PC-3 (cell line): Measurements from ENCODE around the gene TKTL1. TPM values are rescaled to one million over a fixed set of nuclear protein-coding genes. Genes with fewer than 3 reads are reported as not detected.

ENCODE experiments used
- ATAC-seq: fragments of 200-7000 bp; cut with Tn5 transposase; 2 replicates; pipeline ENCODE4 v1.9.1; 2020; ENCODE audit warnings: mild to moderate bottlenecking, moderate library complexity
- BruUV-seq: library from RNA; stranded (reverse); fragments of 400-500 nt; replicated peaks from 2 replicates; lab custom pipeline; 2021; lab: Mats Ljungman, UMichigan
- CTCF ChIA-PET: fragments of 300-600 bp; sonication (Branson Sonifier 250); formaldehyde crosslinking; loops from one replicate; lab custom pipeline; 2022; ENCODE audit warnings: antibody characterized with exemption; lab: Charles Lee
- POLR2A ChIA-PET: fragments of 300-600 bp; sonication (Branson Sonifier 250); formaldehyde crosslinking; loops from one replicate; lab custom pipeline; 2022; ENCODE audit warnings: antibody characterized with exemption; ENCODE audit not compliant: unreplicated experiment; lab: Charles Lee
- DNase-seq: peaks from one replicate; pipeline ENCODE4 v3.0.0-alpha.2; 2015
- H2AFZ ChIP-seq: fragments of 300-600 bp; sonication (generic); 2 replicates; pipeline ENCODE4 v1.6.0; 2016; ENCODE audit warnings: antibody characterized with exemption, low read length
- H3F3A ChIP-seq: fragments of 300-600 bp; sonication (generic); one replicate; pipeline ENCODE4 v1.6.0; 2017; ENCODE audit warnings: antibody characterized with exemption, low read length, control low read depth, mild to moderate bottlenecking; ENCODE audit not compliant: unreplicated experiment
- H3K27ac ChIP-seq: fragments of 300-600 bp; sonication (generic); 2 replicates; pipeline ENCODE4 v1.5.1; 2016; ENCODE audit warnings: mild to moderate bottlenecking, low read length
- H3K27me3 ChIP-seq: fragments of 300-600 bp; sonication (generic); 2 replicates; pipeline ENCODE4 v1.6.1; 2016; ENCODE audit warnings: low read length, mixed read lengths
- H3K36me3 ChIP-seq: fragments of 300-600 bp; sonication (generic); 2 replicates; pipeline ENCODE4 v1.6.1; 2016; ENCODE audit warnings: low read depth, mixed run types, low read length, mixed read lengths
- H3K4me1 ChIP-seq: fragments of 300-600 bp; sonication (generic); 2 replicates; pipeline ENCODE4 v1.5.1; 2016; ENCODE audit warnings: low read length; ENCODE audit not compliant: insufficient read depth
- H3K4me2 ChIP-seq: fragments of 300-600 bp; sonication (generic); 2 replicates; pipeline ENCODE4 v1.6.0; 2016; ENCODE audit warnings: low read length
- H3K4me3 ChIP-seq: fragments of 300-600 bp; sonication (generic); 2 replicates; pipeline ENCODE4 v1.5.1; 2016; ENCODE audit warnings: mild to moderate bottlenecking, low read length, mixed read lengths
- H3K79me2 ChIP-seq: fragments of 300-600 bp; sonication (generic); 2 replicates; pipeline ENCODE4 v1.6.1; 2017; ENCODE audit warnings: low read length, mixed read lengths
- H3K9ac ChIP-seq: fragments of 300-600 bp; sonication (generic); 2 replicates; pipeline ENCODE4 v1.6.0; 2016; ENCODE audit warnings: mild to moderate bottlenecking, low read length
- H3K9me2 ChIP-seq: fragments of 300-600 bp; sonication (generic); replicated peaks from 2 replicates; pipeline ENCODE4 v1.6.1; 2016; ENCODE audit warnings: mixed run types, low read length, mixed read lengths
- H3K9me3 ChIP-seq: fragments of 300-600 bp; sonication (generic); 2 replicates; pipeline ENCODE4 v1.6.1; 2016; ENCODE audit warnings: low read length, mixed read lengths
- H4K20me1 ChIP-seq: fragments of 300-600 bp; sonication (generic); 2 replicates; pipeline ENCODE4 v1.6.1; 2016; ENCODE audit warnings: low read length, mixed read lengths
- CTCF ChIP-seq: fragments of 300-600 bp; sonication (generic); conservative IDR thresholded peaks from 2 replicates; pipeline ENCODE4 v1.5.1; 2017; ENCODE audit warnings: antibody characterized with exemption, low read depth, mild to moderate bottlenecking, low read length
- EZH2 ChIP-seq: fragments of 300-600 bp; sonication (generic); IDR thresholded peaks from one replicate; pipeline ENCODE4 v1.6.1; 2017; ENCODE audit warnings: antibody characterized with exemption, mild to moderate bottlenecking, low read length; ENCODE audit not compliant: unreplicated experiment
- EZH2phosphoT487 ChIP-seq: fragments of 300-600 bp; sonication (generic); IDR thresholded peaks from 2 replicates; pipeline ENCODE4 v1.6.1; 2018; ENCODE audit warnings: mild to moderate bottlenecking, antibody characterized with exemption, low read length, borderline replicate concordance
- intact Hi-C: fragments of 100-400 bp; cut with micrococcal nuclease; formaldehyde crosslinking; loops from 2 replicates; pipeline ENCODE4 v1.9.0; 2023
- total RNA-seq: library from RNA; depleted of rRNA; stranded (reverse); fragments of >200 nt; gene quantifications from 2 replicates; pipeline ENCODE4 v1.2.3, GENCODE V29; 2014

TKTL1 gene
- total RNA-seq, 1 experiment from 2014 or later, result not detected

- no peak for TF ChIP-seq CTCF
- TF ChIP-seq EZH2, result no peak
- TF ChIP-seq EZH2phosphoT487, result no peak
- peaks cover 63% of the 10 kb centered on the region for H3K79me2 ChIP-seq
- H3K9me3 ChIP-seq, result no peaks in the 10 kb centered on the region
- no peak overlapping the region for H3K27ac ChIP-seq
- CTCF ChIA-PET, result interaction anchor here (0.5 kb wide), 1 partner anchor 35 kb away, joined by 5 read pairs; no protein-coding TSS in a partner anchor
- no peaks in the 10 kb centered on the region for H3F3A ChIP-seq
- peak overlapping the region; percentile 64 for H3K4me3 ChIP-seq
- POLR2A ChIA-PET, result no interaction called here
- ATAC-seq (no peak), DNase-seq (no peak)
- H3K36me3 ChIP-seq, result no peaks in the 10 kb centered on the region
- H2AFZ ChIP-seq, result peak overlapping the region; percentile 74; the same call in 1 of the 2 replicates
- H3K9me2 ChIP-seq, result no peaks in the 10 kb centered on the region
- peaks cover 27% of the 10 kb centered on the region for H3K4me1 ChIP-seq
- no TSS peak for BruUV-seq
- H3K27me3 ChIP-seq, result no peaks in the 10 kb centered on the region
- no peaks in the 10 kb centered on the region; the same call in 1 of the 2 replicates for H4K20me1 ChIP-seq
- H3K9ac ChIP-seq, result peak overlapping the region; percentile 3; the same call in 1 of the 2 replicates
- H3K4me2 ChIP-seq, result peak overlapping the region; percentile 85
- intact Hi-C loops, result loop anchor here (10.0 kb wide), 1 partner anchor 400 kb away; the partner anchor contains the start of genes HCFC1 and TMEM187
Measured at GRCh38 chrX:154375156-154375504, 79.5 kb downstream of the TKTL1 start.

GRCh38 chrX:154376774-154377173 lies 81.2 kb downstream of the TKTL1 start:
- BruUV-seq, result no TSS peak
- intact Hi-C loops, result loop anchor here (10.0 kb wide), 1 partner anchor 402 kb away; the partner anchor contains the start of genes HCFC1 and TMEM187
- Histone ChIP-seq H3K9me2 (no peaks in the 10 kb centered on the region), H3K4me1 (peaks cover 35% of the 10 kb centered on the region), H3K9ac (no peak overlapping the region), H2AFZ (no peak overlapping the region), H3K4me3 (no peak overlapping the region), H4K20me1 (peaks cover 5% of the 10 kb centered on the region; the same call in 1 of the 2 replicates), H3K27me3 (no peaks in the 10 kb centered on the region), H3K9me3 (no peaks in the 10 kb centered on the region), H3F3A (no peaks in the 10 kb centered on the region), H3K27ac (no peak overlapping the region), H3K36me3 (no peaks in the 10 kb centered on the region; the same call in 1 of the 2 replicates), H3K79me2 (peaks cover 59% of the 10 kb centered on the region), H3K4me2 (no peak overlapping the region)
- POLR2A ChIA-PET, result no interaction called here
- CTCF ChIA-PET, result no interaction called here
- TF ChIP-seq CTCF, result no peak
- TF ChIP-seq EZH2phosphoT487, result no peak
- TF ChIP-seq EZH2, result no peak
- no peak for DNase-seq
- no peak for ATAC-seq

- Histone ChIP-seq H3K27ac (peak overlapping the region; percentile 82), H3K4me2 (peak overlapping the region; percentile 92), H3F3A (no peaks in the 10 kb centered on the region), H3K36me3 (no peaks in the 10 kb centered on the region; the same call in 1 of the 2 replicates), H3K4me3 (peak overlapping the region; percentile 65), H3K79me2 (peaks cover 45% of the 10 kb centered on the region), H2AFZ (peak overlapping the region; percentile 74), H3K9ac (peak overlapping the region; percentile 86), H4K20me1 (peaks cover 5% of the 10 kb centered on the region; the same call in 1 of the 2 replicates), H3K4me1 (peaks cover 24% of the 10 kb centered on the region), H3K27me3 (no peaks in the 10 kb centered on the region), H3K9me3 (no peaks in the 10 kb centered on the region), H3K9me2 (no peaks in the 10 kb centered on the region)
- DNase-seq, result peak; percentile 45
- CTCF ChIA-PET, result no interaction called here
- TSS peak; percentile 29 for BruUV-seq
- ATAC-seq, result no peak; the same call in 1 of the 2 replicates
- POLR2A ChIA-PET, result interaction anchor here (0.5 to 0.6 kb wide), 2 partner anchors 9 to 74 kb away, joined by 3 to 8 read pairs; no protein-coding TSS in a partner anchor
- no peak for TF ChIP-seq CTCF
- no peak; the same call in 1 of the 2 replicates for TF ChIP-seq EZH2phosphoT487
- no peak for TF ChIP-seq EZH2
- intact Hi-C loops, result loop anchor here (10.0 kb wide), 1 partner anchor 403 kb away; the partner anchor contains the start of genes HCFC1 and TMEM187
Measured at GRCh38 chrX:154378059-154378798, 82.6 kb downstream of the TKTL1 start.
